Esophagus squamous epithelium (tissue), 5 donors: ENCODE measurements around the gene AGR2. TPM values are rescaled to one million over a fixed set of nuclear protein-coding genes. Genes with fewer than 3 reads are reported as not detected.

Experiments used
- DNase-seq: peaks from one replicate; lab custom pipeline; 2025; lab: John Stamatoyannopoulos, UW
- H3K27ac ChIP-seq, 4 donors: fragments of 200-600 bp; sonication (generic); one replicate each; pipeline ENCODE4 v1.5.1; 2016 to 2019; ENCODE audit warnings: mild to moderate bottlenecking in 1 of 4
- H3K27me3 ChIP-seq, 4 donors: fragments of 200-600 bp; sonication (generic); 1 replicate in 3 of 4; 2 replicates in 1 of 4; pipeline versions ENCODE4 v1.5.1 to v1.6.0; 2017 to 2021; ENCODE audit warnings: antibody characterized with exemption in 1 of 4
- H3K36me3 ChIP-seq, 3 donors: fragments of 200-600 bp; sonication (generic); one replicate each; pipeline ENCODE4 v1.5.1; 2016 to 2019
- H3K4me1 ChIP-seq, 3 donors: fragments of 200-600 bp; sonication (generic); one replicate each; pipeline ENCODE4 v1.5.1; 2017 to 2019
- H3K4me3 ChIP-seq, 4 donors: fragments of 200-600 bp; sonication (generic); 1 replicate in 3 of 4; 2 replicates in 1 of 4; pipeline ENCODE4 v1.5.1; 2016 to 2019; ENCODE audit warnings: mild to moderate bottlenecking in 2 of 4, moderate library complexity in 1 of 4
- H3K9me3 ChIP-seq, 3 donors: fragments of 200-600 bp; sonication (generic); one replicate each; pipeline ENCODE4 v1.5.1; 2016 to 2019
- POLR2A ChIP-seq, 4 donors: fragments of 450-650 bp; IDR thresholded peaks; one replicate each; pipeline ENCODE4 v1.6.1; 2017; ENCODE audit warnings: antibody characterized with exemption in 4 of 4, mild to moderate bottlenecking in 4 of 4, moderate library complexity in 3 of 4
- WGBS, 2 donors: methylation state at CpG; one replicate each; pipeline ENCODE4 v1.1.5; 2018; 5-methylcytosine and 5-hydroxymethylcytosine counted together
- intact Hi-C: fragments of 100-400 bp; cut with DNase I; formaldehyde crosslinking; loops from one replicate; pipeline ENCODE4 v1.15.0; 2022
- total RNA-seq, 4 donors: library from RNA; depleted of rRNA; stranded (reverse); fragments of >200 nt; gene quantifications; one replicate each; pipeline ENCODE4 v1.1.0, GENCODE V29; 2016
- TF ChIP-seq, protein P1 (sequence below), 6 experiments: fragments of 450-650 bp in 4 of 6; fragments of 200-600 bp in 2 of 6; sonication (generic) in 2 of 6; IDR thresholded peaks; one replicate each; pipeline ENCODE4 v1.5.1; 2016 to 2019; ENCODE audit warnings: antibody characterized with exemption in 6 of 6, mild to moderate bottlenecking in 4 of 6, moderate library complexity in 4 of 6
- donor health status: DM: yes; HTN: yes; CAD: no.

Gene AGR2
- total RNA-seq, 4 donors from 2014 or later, result 1.6 to 12.4 (median 3.9) TPM

DNA sequence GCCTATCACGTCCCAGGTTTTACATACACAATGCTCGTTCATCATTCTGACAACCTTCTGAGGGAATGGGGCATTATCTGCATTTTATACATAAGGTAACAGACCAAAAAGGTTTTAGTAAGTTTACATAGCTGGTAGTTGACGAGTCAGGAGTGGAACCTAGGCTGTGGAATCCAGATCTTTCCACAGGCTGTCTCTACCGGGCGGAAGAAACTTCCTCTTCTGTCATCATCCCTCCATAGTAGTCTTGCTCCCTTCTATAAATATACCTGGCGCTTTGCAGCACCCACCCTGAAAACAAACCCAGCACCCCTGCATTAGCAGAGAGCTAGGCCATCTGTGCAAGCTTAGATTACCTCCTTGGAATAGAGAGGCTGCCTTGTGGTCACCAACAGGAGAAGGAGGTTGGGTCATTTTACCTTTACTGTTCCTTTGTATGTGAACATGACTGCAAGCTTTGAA lies 49.9 kb downstream of the AGR2 start:
- H3K9me3 ChIP-seq, result no peaks in the 10 kb centered on the region
- peak overlapping the region; percentile 61 to 89 (median 70) for H3K4me3 ChIP-seq
- 36 to 70% methylated on average over 6 of the region's 6 CpGs for WGBS, 2 donors
- H3K27me3 ChIP-seq, result peaks cover 0 to 14% (median 0%) of the 10 kb centered on the region in 4 donors
- DNase-seq, result no peak
- peaks cover 0 to 18% (median 3%) of the 10 kb centered on the region in 3 donors for H3K4me1 ChIP-seq
- intact Hi-C loops, result no loop called here
- H3K27ac ChIP-seq, result peak overlapping the region in 3 of 4 donors; percentile 29 to 73 (median 71)
- TF ChIP-seq, protein P1, sequence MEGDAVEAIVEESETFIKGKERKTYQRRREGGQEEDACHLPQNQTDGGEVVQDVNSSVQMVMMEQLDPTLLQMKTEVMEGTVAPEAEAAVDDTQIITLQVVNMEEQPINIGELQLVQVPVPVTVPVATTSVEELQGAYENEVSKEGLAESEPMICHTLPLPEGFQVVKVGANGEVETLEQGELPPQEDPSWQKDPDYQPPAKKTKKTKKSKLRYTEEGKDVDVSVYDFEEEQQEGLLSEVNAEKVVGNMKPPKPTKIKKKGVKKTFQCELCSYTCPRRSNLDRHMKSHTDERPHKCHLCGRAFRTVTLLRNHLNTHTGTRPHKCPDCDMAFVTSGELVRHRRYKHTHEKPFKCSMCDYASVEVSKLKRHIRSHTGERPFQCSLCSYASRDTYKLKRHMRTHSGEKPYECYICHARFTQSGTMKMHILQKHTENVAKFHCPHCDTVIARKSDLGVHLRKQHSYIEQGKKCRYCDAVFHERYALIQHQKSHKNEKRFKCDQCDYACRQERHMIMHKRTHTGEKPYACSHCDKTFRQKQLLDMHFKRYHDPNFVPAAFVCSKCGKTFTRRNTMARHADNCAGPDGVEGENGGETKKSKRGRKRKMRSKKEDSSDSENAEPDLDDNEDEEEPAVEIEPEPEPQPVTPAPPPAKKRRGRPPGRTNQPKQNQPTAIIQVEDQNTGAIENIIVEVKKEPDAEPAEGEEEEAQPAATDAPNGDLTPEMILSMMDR (IDR thresholded peaks at IDR 0.05), result no peak
- TF ChIP-seq POLR2A (IDR thresholded peaks at IDR 0.05), result no peak
- no peaks in the 10 kb centered on the region for H3K36me3 ChIP-seq

DNA sequence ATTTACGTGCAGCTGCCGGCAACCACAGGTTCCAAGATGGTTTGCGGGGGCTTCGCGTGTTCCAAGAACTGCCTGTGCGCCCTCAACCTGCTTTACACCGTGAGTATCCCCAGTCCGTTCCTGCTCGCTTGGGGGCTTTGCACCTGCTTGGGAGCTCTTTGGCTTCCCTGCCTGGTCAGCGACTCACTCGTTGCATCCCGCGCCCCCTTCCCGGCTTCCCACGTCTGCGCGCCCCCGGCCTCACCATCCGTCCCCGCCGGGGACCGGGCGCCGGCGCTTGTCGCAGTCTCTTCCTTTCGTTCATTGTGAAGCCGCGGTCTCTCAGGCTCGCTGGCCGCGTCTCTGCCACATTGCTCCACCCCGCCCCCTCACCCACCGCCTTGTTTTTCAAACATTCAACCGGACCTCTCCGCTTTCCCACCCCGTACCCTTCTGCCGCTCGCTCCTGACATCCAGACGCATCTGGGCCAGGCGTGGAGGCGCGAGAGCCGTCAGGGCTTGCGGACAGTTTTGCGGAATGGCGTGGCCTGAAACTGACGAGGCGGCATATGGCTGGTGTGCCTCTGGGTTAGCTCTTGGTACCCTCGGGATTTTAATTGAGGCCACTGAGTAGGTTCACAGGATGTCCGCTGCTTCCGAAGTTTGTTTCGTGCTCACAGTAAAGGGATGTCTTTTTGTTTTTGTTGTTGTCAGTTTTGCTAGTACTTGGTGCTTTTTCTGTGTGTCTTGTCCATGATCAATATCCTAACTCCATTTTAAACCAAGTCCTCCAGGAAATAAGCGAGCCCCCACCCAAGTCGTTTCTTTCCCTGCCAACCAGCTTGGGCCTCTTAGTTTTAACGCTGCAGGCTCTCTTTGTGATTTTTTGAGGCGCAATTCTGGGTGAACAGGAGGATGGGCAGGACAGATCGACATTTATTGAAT lies 50.6 kb downstream of the AGR2 start:
- no peaks in the 10 kb centered on the region for H3K36me3 ChIP-seq
- H3K4me1 ChIP-seq, result peaks cover 0 to 18% (median 3%) of the 10 kb centered on the region in 3 donors
- WGBS, 2 donors, result 4 to 8% methylated on average over 38 to 45 of the region's 58 CpGs
- peak overlapping the region; percentile 31 to 73 (median 64) for H3K27ac ChIP-seq
- intact Hi-C loops, result no loop called here
- peaks cover 0 to 14% (median 0%) of the 10 kb centered on the region in 4 donors for H3K27me3 ChIP-seq
- no peaks in the 10 kb centered on the region for H3K9me3 ChIP-seq
- H3K4me3 ChIP-seq, result peak overlapping the region; percentile 61 to 89 (median 70)
- no peak for DNase-seq
- TF ChIP-seq, protein P1 (IDR thresholded peaks at IDR 0.05), result no peak
- no peak for TF ChIP-seq POLR2A (IDR thresholded peaks at IDR 0.05)

DNA sequence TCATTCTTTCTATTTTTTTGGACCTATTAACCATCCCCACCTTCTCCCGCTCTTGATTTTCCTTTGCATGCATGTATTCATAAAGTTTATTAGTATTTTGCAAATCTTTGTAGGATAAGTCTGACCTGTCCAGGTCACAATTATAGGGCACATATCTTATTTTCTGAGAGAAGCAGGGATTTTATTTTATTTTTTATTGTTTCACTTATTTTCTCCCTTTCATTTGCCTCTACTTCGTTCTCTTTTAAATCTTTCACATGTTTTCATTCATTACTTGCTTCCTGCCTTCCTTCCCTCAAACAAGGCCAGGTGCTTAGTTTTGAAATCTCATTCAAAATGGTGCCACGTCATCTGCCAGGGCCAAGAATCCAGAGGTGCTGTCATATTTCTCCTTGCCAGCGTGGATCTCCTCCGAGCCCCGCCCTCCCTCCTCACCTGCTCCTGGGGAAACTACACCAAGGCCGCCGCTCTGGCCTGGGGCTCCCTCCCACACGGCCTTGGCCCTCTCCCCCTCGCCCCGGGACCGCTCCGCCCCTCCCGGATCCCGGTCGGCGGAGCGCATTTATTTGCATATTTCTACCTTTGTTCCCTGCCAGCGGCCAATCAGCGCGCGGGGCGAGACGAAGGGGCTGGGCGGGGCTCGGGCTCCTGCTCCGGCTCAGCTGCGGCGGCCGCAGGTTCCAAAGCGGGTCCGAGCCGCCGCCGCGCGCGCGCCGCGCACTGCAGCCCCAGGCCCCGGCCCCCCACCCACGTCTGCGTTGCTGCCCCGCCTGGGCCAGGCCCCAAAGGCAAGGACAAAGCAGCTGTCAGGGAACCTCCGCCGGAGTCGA lies 51.5 kb downstream of the AGR2 start, which contains the start of gene TSPAN13:
Gene TSPAN13, plus strand, starts transcription at position 654 of the 830 bp plus-strand sequence. CDS start 213 bp downstream, outside the sequence.
- peak in 1 of 4 donors; percentile 72 for TF ChIP-seq POLR2A (IDR thresholded peaks at IDR 0.05)
- TF ChIP-seq, protein P1 (IDR thresholded peaks at IDR 0.05), result no peak
- intact Hi-C loops, result no loop called here

DNA sequence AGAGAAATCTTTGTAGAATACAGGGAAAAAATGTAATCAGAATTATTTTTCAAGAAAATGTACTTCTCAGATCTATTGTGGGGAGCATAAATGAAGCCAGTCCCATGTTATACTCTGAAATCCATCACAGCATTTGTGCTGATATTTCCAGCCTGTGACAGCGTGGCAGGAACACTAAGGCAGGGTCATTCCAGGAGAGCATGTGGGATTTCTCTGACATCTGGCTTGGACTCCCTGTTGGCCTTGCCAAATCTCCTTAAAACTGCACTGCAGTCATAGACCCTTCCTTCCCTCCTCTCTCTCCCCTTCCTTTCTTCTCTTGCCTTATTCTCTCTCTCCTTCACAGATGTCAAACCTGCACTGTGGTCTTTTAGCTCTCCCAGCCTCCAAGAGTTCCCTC lies 57.7 kb downstream of the AGR2 start:
- Histone ChIP-seq H3K36me3 (no peaks in the 10 kb centered on the region), H3K9me3 (no peaks in the 10 kb centered on the region), H3K4me1 (no peaks in the 10 kb centered on the region), H3K27me3 (no peaks in the 10 kb centered on the region), H3K27ac (no peak overlapping the region), H3K4me3 (no peak overlapping the region)
- no peak for DNase-seq
- TF ChIP-seq POLR2A (IDR thresholded peaks at IDR 0.05), result no peak
- TF ChIP-seq, protein P1 (IDR thresholded peaks at IDR 0.05), result no peak
- intact Hi-C loops, result no loop called here
- WGBS, 2 donors, result 82 to 100% methylated on average over 1 of the region's 1 CpG

More for the DNA sequence above, 51.5 kb downstream of the AGR2 start, which contains the start of gene TSPAN13:
- DNase-seq, result peak; percentile 46
- Histone ChIP-seq H3K9me3 (no peaks in the 10 kb centered on the region), H3K4me1 (peaks cover 0 to 18% (median 3%) of the 10 kb centered on the region in 3 donors), H3K4me3 (peak within 1 kb of the TSS; percentile 61 to 89 (median 70)), H3K27me3 (peaks cover 0 to 14% (median 0%) of the 10 kb centered on the region in 4 donors), H3K36me3 (no peaks in the 10 kb centered on the region), H3K27ac (peak within 1 kb of the TSS; percentile 31 to 73 (median 64))
- WGBS, 2 donors, result 8% methylated on average over 15 to 17 of the region's 48 CpGs
